Renal cortex interstitium (tissue), 11 donors: ENCODE data around the gene NTSR2. TPM values are rescaled to one million over a fixed set of nuclear protein-coding genes. Genes with fewer than 3 reads are reported as not detected.
A peak's percentile ranks its signal among the peaks of the same experiment; 100 is the strongest.

Source experiments
- DNase-seq, 11 donors: peaks; one replicate each; pipeline ENCODE4 v3.0.0-alpha.2; 2013; ENCODE audit warnings: low read depth in 9 of 11, low spot score in 4 of 11; ENCODE audit errors: extremely low read depth in 1 of 11
- polyA plus RNA-seq, 3 donors: library from polyadenylated mRNA; unstranded; fragments of 120-200 nt; gene quantifications; one replicate each; pipeline ENCODE4 v1.2.1, GENCODE V29; 2013; ENCODE audit not compliant: insufficient read length in 3 of 3

Gene NTSR2
- polyA plus RNA-seq, 3 donors = not detected

GRCh38 chr2:11702946-11703345 lies 33.0 kb upstream of the NTSR2 start:
- DNase-seq = no peak

- DNase-seq = no peak
These were observed 31.8 kb upstream of the NTSR2 start for GRCh38 chr2:11701751-11702301.

- DNase-seq = no peak
These were observed 31.2 kb upstream of the NTSR2 start for GRCh38 chr2:11701206-11701605.

- DNase-seq = no peak
These were observed 30.0 kb upstream of the NTSR2 start for GRCh38 chr2:11699686-11700670.

- DNase-seq = peak in 3 of 11 donors; percentile 27 to 52 (median 29)
These were observed 28.3 kb upstream of the NTSR2 start for GRCh38 chr2:11698009-11698922.

GRCh38 chr2:11697103-11697871 lies 27.3 kb upstream of the NTSR2 start:
- no peak for DNase-seq

GRCh38 chr2:11696736-11697102 lies 26.7 kb upstream of the NTSR2 start:
- no peak for DNase-seq

- no peak for DNase-seq
These were observed 25.6 kb upstream of the NTSR2 start for GRCh38 chr2:11695576-11695975.

GRCh38 chr2:11692966-11693521 lies 23.0 kb upstream of the NTSR2 start:
- peak in 9 of 11 donors; percentile 39 to 71 (median 56) for DNase-seq

- no peak for DNase-seq
These were observed 21.2 kb upstream of the NTSR2 start for GRCh38 chr2:11691076-11691660.

- DNase-seq = peak; percentile 49 to 77 (median 69)
These were observed 18.5 kb upstream of the NTSR2 start for GRCh38 chr2:11688222-11689069.

GRCh38 chr2:11687736-11688135 lies 17.7 kb upstream of the NTSR2 start:
- no peak for DNase-seq

- no peak for DNase-seq
These were observed 16.0 kb upstream of the NTSR2 start for GRCh38 chr2:11685906-11686470.

GRCh38 chr2:11684894-11685460 lies 15.0 kb upstream of the NTSR2 start:
- no peak for DNase-seq

GRCh38 chr2:11683966-11684365 lies 14.0 kb upstream of the NTSR2 start:
- DNase-seq = no peak

GRCh38 chr2:11683476-11683875 lies 13.5 kb upstream of the NTSR2 start:
- DNase-seq = no peak

- no peak for DNase-seq
These were observed 12.6 kb upstream of the NTSR2 start for GRCh38 chr2:11682590-11682915.
